Right lobe of liver (tissue), 6 donors: Measurements from ENCODE around the gene ZNF862. TPM values are rescaled to one million over a fixed set of nuclear protein-coding genes. Genes with fewer than 3 reads are reported as not detected.

Source experiments
- ATAC-seq, 4 donors: fragments of 200-7000 bp; cut with Tn5 transposase; one replicate each; pipeline ENCODE4 v1.9.1; 2020; ENCODE audit warnings: mild to moderate bottlenecking in 4 of 4, moderate library complexity in 4 of 4
- DNase-seq, 3 donors: peaks; one replicate each; pipeline ENCODE4 v3.0.0-alpha.2; 2020
- H3K27ac ChIP-seq, 3 donors: fragments of 200-600 bp; one replicate each; pipeline ENCODE4 v1.8.0; 2022
- H3K27me3 ChIP-seq, 2 donors: fragments of 200-600 bp; one replicate each; pipeline ENCODE4 v1.8.0; 2022
- H3K36me3 ChIP-seq, 4 donors: fragments of 200-600 bp; sonication (generic) in 1 of 4; one replicate each; pipeline versions ENCODE4 v1.5.1 to v1.8.0; 2017 to 2022; ENCODE audit warnings: control low read depth in 1 of 4
- H3K4me1 ChIP-seq, 4 donors: fragments of 200-600 bp; sonication (generic) in 1 of 4; one replicate each; pipeline versions ENCODE4 v1.5.1 to v1.8.0; 2017 to 2022; ENCODE audit warnings: control low read depth in 1 of 4
- H3K4me3 ChIP-seq, 3 donors: fragments of 200-600 bp; one replicate each; pipeline ENCODE4 v1.8.0; 2022
- H3K9me3 ChIP-seq, 4 donors: fragments of 200-600 bp; sonication (generic) in 1 of 4; one replicate each; pipeline versions ENCODE4 v1.5.1 to v1.8.0; 2017 to 2022; ENCODE audit warnings: control low read depth in 1 of 4
- POLR2A ChIP-seq: fragments of 450-650 bp; IDR thresholded peaks from one replicate; pipeline ENCODE4 v1.6.1; 2017; ENCODE audit warnings: antibody characterized with exemption, mild to moderate bottlenecking
- WGBS: methylation state at CpG from one replicate; pipeline ENCODE4 v1.1.6; 2018; ENCODE audit warnings: low coverage, low lambda C conversion rate; ENCODE audit not compliant: insufficient coverage; ENCODE audit errors: missing lambda C conversion rate; 5-methylcytosine and 5-hydroxymethylcytosine counted together
- intact Hi-C, 2 donors: fragments of 100-400 bp; cut with DNase I; formaldehyde crosslinking; loops; one replicate each; pipeline versions ENCODE4 v1.11.2 to v1.14.1; 2022
- total RNA-seq, 6 experiments: library from RNA; depleted of rRNA in 2 of 6; stranded (reverse); fragments of >200 nt in 2 of 6; fragmentation: NEBNext Ultra II Directional in 3 of 6; extraction: Animal tissue kit (Norgen Biotek cat#: 25700) in 3 of 6; gene quantifications; one replicate each; pipeline versions ENCODE4 v1.1.0 to v1.2.4, GENCODE V29; 2016 to 2023
- TF ChIP-seq, protein P1 (sequence below), 4 donors: fragments of 200-600 bp in 3 of 4; fragments of 450-650 bp in 1 of 4; IDR thresholded peaks; one replicate each; pipeline versions ENCODE4 v1.5.1 to v1.8.0; 2016 to 2022; ENCODE audit warnings: antibody characterized with exemption in 4 of 4, mild to moderate bottlenecking in 2 of 4
- donor health status: DM: no; HTN: yes; CAD: no.
- donor health status: DM: no; HTN: no; CAD: no.
- donor health status: DM: no; HTN: no; CAD: no.
- donor health status: DM: no; HTN: yes; CAD: no.
- donor health status: DM: no; HTN: yes; CAD: no.

The ZNF862 gene
- total RNA-seq, 6 experiments from 2014 or later: 2.5 to 11.3 (median 7.1) TPM

DNA sequence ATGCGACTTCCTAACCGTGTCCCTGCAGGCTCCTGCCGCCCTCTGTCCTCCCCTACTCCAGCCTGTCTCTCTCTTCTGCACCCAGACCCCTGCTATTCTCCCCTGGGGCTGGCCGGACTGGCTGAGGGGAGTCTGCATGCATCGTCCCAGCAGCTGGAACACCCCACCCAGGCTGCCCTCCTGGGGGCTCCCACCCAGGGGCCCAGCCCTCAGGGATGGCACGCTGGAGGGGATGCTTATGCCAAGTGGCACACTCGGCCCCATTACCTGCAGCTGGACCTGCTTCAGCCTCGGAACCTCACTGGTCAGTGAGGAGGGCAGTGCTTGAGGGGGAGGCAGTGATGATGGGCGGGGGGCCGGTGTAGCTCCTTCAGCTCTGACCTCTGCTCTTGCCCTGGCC is 43.0 kb upstream of the ZNF862 start:
- DNase-seq: no peak
- intact Hi-C loops: no loop called here
- TF ChIP-seq, protein P1, sequence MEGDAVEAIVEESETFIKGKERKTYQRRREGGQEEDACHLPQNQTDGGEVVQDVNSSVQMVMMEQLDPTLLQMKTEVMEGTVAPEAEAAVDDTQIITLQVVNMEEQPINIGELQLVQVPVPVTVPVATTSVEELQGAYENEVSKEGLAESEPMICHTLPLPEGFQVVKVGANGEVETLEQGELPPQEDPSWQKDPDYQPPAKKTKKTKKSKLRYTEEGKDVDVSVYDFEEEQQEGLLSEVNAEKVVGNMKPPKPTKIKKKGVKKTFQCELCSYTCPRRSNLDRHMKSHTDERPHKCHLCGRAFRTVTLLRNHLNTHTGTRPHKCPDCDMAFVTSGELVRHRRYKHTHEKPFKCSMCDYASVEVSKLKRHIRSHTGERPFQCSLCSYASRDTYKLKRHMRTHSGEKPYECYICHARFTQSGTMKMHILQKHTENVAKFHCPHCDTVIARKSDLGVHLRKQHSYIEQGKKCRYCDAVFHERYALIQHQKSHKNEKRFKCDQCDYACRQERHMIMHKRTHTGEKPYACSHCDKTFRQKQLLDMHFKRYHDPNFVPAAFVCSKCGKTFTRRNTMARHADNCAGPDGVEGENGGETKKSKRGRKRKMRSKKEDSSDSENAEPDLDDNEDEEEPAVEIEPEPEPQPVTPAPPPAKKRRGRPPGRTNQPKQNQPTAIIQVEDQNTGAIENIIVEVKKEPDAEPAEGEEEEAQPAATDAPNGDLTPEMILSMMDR (IDR thresholded peaks at IDR 0.05): no peak
- no peak for TF ChIP-seq POLR2A
- H3K27me3 ChIP-seq: no peaks in the 10 kb centered on the region
- ATAC-seq: no peak
- no peak overlapping the region for H3K27ac ChIP-seq
- H3K4me1 ChIP-seq: no peaks in the 10 kb centered on the region
- H3K36me3 ChIP-seq: no peaks in the 10 kb centered on the region
- WGBS: 82% methylated on average over 5 of the region's 10 CpGs
- H3K9me3 ChIP-seq: no peaks in the 10 kb centered on the region
- H3K4me3 ChIP-seq: no peak overlapping the region

DNA sequence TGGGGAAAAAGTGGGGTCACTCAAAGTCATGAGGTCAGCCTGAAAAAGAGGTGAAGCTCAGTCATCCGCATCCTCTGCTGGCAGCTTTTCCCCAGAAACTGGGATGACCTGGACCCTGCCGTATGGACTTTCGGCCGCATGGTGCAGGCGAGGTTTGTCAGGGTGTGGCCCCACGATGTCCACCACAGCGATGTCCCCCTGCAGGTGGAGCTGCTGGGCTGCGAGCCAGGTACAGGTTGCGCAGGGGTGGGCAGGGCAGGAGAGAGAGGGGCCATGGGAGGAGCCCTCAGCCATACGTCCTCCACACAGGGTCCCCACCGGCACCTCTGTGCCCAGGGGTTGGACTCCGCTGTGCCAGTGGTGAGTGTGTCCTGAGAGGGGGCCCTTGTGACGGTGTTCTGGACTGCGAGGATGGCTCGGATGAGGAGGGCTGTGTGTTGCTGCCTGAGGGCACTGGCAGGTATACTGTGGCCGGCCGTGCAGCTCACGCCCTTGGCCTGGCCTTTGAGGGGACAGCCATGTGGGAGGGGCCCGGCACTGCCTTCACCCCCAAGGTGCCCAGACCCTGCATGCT is 41.8 kb upstream of the ZNF862 start:
- no peak overlapping the region for H3K4me3 ChIP-seq
- no peaks in the 10 kb centered on the region for H3K27me3 ChIP-seq
- no peak for ATAC-seq
- WGBS: no CpG with 5 or more reads among the region's 19 CpGs
- DNase-seq: no peak
- H3K36me3 ChIP-seq: no peaks in the 10 kb centered on the region
- no peak overlapping the region for H3K27ac ChIP-seq
- H3K4me1 ChIP-seq: no peaks in the 10 kb centered on the region
- H3K9me3 ChIP-seq: no peaks in the 10 kb centered on the region
- intact Hi-C loops: no loop called here
- TF ChIP-seq, protein P1 (IDR thresholded peaks at IDR 0.05): no peak
- no peak for TF ChIP-seq POLR2A

DNA sequence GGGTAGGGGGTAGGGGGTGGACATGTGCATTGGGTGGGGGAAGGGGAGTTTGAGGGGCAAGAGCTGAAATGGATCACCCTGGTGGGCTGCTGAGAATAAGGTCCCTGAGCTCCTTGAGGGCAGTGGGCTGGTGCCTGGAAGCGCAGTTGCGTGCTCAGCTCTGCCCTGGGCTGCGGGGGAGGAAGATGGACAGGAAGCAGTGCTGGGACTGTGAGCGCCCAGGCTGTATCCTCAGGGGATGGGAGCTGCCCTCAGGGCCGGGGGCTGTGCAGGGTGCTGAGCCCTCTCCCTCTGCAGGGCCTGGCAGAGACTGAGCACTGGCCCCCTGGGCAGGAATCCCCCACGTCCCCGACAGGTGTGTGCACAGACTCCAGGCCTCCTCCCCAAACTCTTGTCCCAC is 40.4 kb upstream of the ZNF862 start:
- no peaks in the 10 kb centered on the region for H3K4me1 ChIP-seq
- DNase-seq: no peak
- TF ChIP-seq POLR2A: no peak
- TF ChIP-seq, protein P1 (IDR thresholded peaks at IDR 0.05): no peak
- no peaks in the 10 kb centered on the region for H3K27me3 ChIP-seq
- H3K9me3 ChIP-seq: no peaks in the 10 kb centered on the region
- intact Hi-C loops: no loop called here
- no peak overlapping the region for H3K27ac ChIP-seq
- no peaks in the 10 kb centered on the region for H3K36me3 ChIP-seq
- H3K4me3 ChIP-seq: no peak overlapping the region
- ATAC-seq: no peak
- WGBS: no CpG with 5 or more reads among the region's 7 CpGs

DNA sequence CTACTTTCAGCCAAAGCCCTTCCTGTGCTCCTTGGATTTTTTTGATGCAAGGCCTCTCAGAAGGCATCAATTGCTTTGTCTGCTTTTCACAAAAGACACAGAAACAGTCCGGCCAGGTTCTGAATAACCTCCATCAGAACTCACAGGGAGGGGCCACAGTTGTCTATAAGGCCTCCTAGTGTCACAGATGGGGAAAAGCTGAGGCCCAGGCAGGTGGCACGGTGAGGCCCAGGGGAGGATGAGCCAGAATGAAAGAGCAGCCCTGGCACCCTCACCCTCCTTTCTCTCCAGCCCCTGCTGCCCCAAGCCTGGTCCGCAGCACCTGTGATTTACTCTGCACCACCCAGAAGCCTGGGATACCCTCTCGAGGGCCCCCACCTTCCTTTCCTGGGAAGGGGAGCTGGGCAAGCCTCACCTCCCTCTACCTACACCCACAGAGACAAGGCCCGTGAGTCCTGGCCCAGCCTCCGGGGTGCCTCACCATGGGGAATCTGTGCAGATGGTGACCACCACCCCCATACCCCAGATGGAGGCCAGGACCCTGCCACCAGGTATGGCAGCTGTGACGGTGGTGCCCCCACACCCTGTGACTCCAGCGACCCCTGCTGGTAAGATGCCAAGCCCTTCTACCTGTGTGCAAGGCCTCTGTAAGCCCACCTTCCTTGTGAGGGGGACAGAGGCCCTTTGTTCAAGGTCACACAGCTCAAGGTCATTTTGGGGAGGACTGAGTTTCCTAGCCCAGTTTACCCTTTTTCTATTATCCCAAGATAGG is 38.6 kb upstream of the ZNF862 start:
- Histone ChIP-seq H3K27me3 (no peaks in the 10 kb centered on the region), H3K36me3 (no peaks in the 10 kb centered on the region), H3K27ac (no peak overlapping the region), H3K4me1 (no peaks in the 10 kb centered on the region), H3K9me3 (no peaks in the 10 kb centered on the region), H3K4me3 (no peak overlapping the region)
- 65% methylated on average over 2 of the region's 8 CpGs for WGBS
- DNase-seq (peak in 1 of 3 donors; percentile 47), ATAC-seq (peak; percentile 7 to 42 (median 24))
- intact Hi-C loops: loop anchor here in 1 of 2 donors (5.0 kb wide), 1 partner anchor 243 kb away; no protein-coding TSS in a partner anchor
- no peak for TF ChIP-seq POLR2A
- TF ChIP-seq, protein P1 (IDR thresholded peaks at IDR 0.05): peak; percentile 26 to 48 (median 40)
